Cortex of kidney (tissue), 1 donor: ENCODE measurements around the gene FAM174B.

Source experiments
- DNase-seq: peaks from one replicate; lab custom pipeline; 2025; lab: John Stamatoyannopoulos, UW

FAM174B gene

GRCh38 chr15:92638709-92639365, 16.7 kb downstream of the FAM174B start:
- DNase-seq = no peak

DNA sequence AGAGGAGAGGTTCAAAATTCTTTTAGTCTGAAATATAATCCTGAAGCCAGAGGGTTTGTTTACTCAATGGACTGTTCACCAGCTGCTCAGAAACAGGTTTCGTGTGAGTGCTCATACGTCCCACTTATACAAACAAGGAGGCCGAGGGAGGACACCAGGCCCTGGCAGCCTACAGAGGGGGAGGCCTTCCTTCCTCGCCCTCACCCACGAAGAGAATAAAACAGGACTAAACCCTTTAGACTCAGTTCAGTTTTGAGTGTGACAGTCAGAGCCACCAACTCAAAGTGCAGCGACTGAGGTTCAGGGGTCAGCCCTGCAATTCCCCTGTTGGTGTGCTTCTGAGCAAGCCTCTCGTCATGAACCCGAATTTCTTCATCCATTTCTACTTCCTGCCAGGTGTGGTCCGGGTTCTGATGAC, 17.3 kb downstream of the FAM174B start:
- DNase-seq = no peak

- DNase-seq = no peak
Measured at GRCh38 chr15:92637626-92638025, 17.9 kb downstream of the FAM174B start.

GRCh38 chr15:92636908-92637481, 18.6 kb downstream of the FAM174B start:
- DNase-seq = no peak

DNA sequence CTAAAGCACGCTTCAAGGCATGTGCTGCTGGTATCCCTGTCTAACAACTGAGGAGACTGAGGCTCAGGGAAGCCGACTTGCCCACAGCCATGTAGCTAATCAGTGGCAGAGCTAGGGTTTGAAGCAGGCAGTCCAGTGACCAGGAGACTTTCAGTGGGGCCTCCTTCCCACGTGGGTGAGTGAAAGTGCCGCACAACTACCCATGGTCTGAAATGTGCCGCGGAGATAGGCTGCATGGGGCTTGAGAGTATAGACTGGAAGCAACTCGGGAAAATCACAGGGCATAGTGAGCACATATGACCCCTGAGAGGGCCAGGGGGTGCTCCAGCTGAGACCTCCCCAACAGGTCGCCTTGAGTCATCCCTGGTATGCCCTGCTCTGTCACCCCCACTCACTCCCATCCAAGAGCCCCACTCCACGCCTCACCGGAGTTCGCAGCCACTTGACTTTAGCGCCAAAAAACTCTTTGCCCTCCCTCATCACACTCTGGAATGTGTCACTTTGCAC, 19.1 kb downstream of the FAM174B start:
- no peak for DNase-seq

- DNase-seq = no peak
Measured at GRCh38 chr15:92634671-92635201, 20.8 kb downstream of the FAM174B start.

- DNase-seq = no peak
Measured at GRCh38 chr15:92634060-92634459, 21.5 kb downstream of the FAM174B start.

GRCh38 chr15:92633418-92633817, 22.2 kb downstream of the FAM174B start:
- no peak for DNase-seq

DNA sequence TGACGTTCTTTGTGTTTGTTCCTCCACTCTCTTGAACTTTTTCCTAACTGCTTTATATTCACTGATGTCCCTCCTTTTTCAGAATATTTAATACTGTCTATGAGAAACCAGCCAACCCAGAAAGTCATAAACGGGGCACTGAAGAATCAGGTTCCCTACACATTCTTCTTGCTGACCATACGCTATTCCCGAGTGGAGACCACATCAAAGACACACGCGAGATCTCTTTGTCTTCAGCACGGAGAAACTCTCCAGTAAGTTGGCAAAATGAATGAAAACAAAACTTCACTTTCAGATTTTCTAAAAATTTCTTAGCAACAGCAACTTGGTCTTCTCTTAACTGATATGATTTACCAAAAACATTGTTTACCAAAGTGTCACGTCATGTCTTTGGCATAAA, 22.6 kb downstream of the FAM174B start:
- DNase-seq = no peak

- DNase-seq = no peak
Measured at GRCh38 chr15:92631721-92632120, 23.9 kb downstream of the FAM174B start.

GRCh38 chr15:92629975-92630626, 25.5 kb downstream of the FAM174B start:
- no peak for DNase-seq

DNA sequence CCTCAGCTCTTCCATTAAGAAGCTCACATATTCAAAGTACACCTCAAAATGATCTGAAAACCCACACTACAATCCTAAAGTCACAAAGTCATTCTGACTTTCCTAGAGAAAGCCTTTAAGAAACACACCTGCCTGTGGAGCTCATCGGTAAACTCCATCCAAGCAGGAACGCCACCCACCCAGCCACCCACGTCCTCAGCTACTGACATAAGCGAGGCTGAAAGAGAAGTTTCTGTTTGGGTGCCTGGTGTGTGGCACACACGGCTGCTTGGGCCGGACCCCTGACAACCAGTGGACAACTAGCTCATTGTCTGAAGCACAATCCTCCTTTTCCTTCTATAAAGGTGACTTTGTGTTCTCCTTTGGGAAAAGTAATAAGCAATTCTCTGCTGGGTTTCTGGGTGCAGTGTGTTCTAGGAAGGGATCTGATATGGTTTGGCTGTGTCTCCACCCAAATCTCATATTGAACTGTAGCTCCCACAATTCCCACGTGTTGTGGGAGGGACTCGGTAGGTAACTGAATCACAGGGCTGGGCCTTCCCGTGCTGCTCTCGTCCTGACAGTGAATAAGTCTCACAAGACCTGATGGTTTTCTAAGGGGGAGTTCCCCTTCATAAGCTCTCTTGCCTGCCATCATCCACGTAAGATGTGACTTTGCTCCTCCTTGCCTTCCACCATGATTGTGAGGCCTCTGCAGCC, 26.1 kb downstream of the FAM174B start:
- DNase-seq = no peak

GRCh38 chr15:92627014-92627413, 28.6 kb downstream of the FAM174B start:
- no peak for DNase-seq

GRCh38 chr15:92625251-92625980, 30.2 kb downstream of the FAM174B start:
- DNase-seq = no peak

GRCh38 chr15:92624401-92624991, 31.1 kb downstream of the FAM174B start:
- no peak for DNase-seq

GRCh38 chr15:92623435-92623834, 32.1 kb downstream of the FAM174B start:
- DNase-seq = no peak

- DNase-seq = no peak
Measured at GRCh38 chr15:92621972-92622533, 33.5 kb downstream of the FAM174B start.

GRCh38 chr15:92620991-92621390, 34.6 kb downstream of the FAM174B start:
- no peak for DNase-seq

DNA sequence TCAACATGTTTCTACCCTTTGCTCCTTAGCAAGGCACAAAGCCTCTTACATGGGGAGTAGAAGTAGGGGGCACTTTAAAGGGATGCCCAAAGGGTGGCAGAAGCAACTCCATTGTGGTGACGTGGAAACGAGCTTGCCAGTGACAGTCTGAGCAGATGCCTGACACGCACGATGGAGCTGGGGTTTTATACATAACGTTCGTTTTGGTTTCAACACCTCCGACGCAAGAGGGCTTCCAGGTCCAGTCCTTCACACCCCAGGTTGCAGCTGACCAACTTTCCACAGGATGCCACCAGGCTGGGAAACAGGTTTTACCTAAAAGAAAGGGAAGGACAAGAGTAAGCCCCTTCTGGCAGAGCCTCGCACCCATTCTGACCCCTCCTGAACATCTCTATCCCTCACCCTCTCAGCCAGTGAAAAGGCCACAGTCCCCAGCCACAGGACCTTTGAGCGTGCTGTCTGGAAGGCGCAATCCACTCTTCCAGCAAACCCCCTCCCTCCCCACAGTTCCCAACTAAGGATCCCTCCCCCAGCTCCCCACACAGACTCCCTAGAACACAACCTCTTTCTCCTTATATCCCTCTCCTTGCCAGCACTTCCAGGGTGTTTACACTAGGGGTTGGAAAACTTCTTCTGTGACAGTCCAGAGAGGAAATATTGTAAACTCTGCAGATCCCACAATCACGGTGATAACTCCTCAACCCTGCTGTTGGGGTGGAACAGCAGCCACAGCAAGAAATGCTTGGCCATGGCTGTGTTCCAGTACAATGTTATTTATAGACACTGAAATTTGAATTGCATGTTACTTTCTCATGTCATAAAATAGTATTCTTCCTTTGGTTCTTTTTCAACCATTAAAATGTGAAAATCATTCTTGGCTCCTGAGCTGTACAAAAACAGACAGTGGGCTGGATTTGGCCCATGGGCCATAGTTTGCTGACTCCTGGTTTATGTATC, 36.2 kb downstream of the FAM174B start:
- DNase-seq = no peak
